GM21367 (cell line): ENCODE results near the gene ALDH3B1.
A peak's percentile ranks its signal among the peaks of the same experiment; 100 is the strongest.

Experiments
- ATAC-seq: cut with Tn5 transposase; IDR thresholded peaks from one replicate; pipeline ENCODE4 v1.9.1; 2021; ENCODE audit not compliant: unreplicated experiment

ALDH3B1 gene

DNA sequence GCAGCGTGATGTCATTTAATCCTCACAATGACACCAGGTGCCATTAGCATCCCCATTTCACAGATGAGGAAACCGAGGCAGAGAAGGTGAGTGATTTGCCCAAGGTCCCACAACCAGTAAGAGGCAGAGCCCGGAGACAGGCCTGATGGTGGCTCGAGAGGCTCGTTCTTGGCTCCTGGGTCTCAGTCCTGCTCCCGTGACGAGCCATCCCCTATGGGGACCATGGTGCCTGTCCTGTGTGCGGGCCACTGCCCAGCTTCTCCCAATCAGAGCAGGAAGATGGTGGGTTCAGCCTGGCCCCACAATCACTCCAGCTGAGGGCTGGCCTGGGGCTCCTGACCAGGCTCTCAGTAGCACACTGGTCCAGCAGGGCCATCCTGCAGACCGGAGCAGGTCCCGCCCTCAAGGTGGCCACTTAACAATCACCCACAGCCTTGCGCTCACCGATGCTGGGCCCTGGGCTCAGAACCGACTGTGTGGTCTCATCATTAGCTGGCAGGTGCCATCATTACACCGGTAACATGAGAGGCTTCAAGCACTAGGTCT, 3.6 kb downstream of the ALDH3B1 start:
- no peak for ATAC-seq

DNA sequence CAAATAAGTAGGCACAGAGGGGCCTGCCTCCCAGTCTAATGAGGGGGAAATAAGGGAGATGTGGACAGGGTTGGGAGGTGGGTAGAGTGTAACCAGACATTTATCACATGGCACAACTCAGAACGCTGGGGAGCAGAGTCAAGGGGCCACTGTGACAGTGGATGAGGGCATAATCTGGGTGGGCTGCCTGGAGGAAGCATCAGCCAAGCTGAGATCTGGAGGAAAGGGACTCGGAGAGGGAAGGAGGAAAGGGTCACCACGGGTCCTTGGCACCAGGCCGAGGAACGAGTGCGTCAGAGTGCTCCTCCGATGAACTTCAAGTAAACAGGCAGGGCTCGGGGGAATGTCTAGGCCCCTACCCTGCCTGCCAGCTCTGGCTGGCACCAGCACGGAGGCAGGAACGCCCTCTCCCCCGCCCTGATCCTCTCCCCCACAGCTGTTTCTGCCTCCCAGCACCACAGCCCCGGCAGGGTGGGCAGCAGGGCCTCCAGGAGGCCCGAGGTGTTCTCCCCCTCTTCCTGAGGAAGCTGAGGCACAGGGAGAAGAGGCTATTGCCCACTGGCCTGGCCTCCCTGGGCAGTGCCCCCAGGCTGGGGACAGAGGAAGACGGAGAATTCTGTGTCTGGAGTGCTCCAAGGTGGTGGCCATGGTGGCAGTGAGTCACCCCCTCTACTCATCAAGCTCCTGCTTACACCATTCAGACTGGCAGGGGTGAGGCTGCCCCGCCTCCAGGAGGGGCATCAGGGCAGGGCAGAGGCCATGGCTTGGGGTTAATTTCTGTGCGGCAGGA, 4.2 kb downstream of the ALDH3B1 start:
- no peak for ATAC-seq

DNA sequence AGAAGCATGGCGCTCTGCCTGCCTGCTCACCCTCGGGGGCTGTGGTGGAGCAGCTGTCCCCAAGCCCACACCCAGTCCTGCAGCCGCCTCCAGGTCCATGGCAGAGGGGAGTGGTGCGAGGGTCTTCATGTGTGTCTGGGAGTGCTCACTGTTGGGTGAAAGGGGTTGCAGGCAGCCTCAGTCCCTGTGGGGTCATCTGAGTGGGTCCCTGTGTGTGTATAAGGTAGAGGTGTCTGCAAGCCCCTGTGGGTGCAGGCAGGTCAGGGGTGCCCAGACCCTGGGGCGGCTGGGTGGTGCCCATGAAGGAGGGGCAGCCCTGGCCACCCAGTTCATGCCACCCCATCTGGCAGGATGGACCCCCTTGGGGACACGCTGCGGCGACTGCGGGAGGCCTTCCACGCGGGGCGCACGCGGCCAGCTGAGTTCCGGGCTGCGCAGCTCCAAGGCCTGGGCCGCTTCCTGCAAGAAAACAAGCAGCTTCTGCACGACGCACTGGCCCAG, 4.9 kb downstream of the ALDH3B1 start:
- no peak for ATAC-seq

DNA sequence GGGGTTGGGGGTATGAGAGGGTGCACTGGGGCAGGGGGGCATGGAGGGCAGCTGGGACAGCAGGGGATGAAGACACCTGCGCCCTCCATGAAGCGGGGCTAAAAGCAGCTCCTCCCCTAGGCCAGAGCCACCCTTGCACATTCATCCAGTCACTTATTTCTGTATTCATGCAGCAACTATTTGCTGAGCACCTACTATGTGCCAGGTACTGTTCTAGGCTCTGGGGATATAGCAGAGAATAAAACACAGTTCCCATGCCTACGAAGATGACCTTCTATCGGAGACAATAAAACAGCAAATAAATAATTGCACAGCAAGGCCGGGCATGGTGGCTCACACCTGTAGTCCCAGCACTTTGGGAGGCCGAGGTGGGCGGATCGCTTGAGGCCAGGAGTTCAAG, 5.3 kb downstream of the ALDH3B1 start:
- no peak for ATAC-seq

DNA sequence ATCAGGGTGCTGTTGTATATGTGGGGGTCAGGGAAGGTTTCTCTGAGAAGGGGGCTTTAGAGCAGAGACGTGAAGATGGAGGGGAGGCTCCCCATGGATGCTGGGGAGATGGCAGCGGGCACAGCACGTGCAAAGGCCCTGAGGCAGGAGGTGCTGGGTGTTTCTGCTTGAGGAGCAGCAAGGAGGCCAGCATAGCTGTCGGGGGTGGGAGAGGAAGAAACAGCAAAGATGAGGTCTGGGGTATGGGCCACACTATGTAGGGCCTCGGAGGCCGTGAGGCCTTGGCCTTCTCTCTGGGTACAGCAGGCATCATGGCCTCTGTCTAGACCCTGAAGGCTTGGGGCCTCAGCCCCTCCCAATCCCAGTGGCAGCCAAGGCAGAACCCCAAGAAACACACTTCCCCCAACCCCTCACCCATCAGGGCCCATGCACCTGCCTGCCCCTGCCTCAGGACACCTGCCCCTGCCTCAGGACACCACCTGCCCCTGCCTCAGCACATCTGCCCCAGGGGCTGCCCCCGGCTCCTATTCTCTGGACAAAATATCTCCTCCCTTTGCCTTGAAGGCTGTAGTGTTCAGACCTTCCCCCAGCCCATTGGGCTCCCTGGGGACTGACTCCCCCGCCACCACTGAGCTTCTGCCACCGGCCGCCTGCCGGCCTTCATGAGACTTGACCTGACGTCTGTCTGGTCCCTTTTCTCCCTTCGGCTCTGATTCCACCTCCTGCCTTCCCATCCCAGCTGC, 6.2 kb downstream of the ALDH3B1 start:
- no peak for ATAC-seq

DNA sequence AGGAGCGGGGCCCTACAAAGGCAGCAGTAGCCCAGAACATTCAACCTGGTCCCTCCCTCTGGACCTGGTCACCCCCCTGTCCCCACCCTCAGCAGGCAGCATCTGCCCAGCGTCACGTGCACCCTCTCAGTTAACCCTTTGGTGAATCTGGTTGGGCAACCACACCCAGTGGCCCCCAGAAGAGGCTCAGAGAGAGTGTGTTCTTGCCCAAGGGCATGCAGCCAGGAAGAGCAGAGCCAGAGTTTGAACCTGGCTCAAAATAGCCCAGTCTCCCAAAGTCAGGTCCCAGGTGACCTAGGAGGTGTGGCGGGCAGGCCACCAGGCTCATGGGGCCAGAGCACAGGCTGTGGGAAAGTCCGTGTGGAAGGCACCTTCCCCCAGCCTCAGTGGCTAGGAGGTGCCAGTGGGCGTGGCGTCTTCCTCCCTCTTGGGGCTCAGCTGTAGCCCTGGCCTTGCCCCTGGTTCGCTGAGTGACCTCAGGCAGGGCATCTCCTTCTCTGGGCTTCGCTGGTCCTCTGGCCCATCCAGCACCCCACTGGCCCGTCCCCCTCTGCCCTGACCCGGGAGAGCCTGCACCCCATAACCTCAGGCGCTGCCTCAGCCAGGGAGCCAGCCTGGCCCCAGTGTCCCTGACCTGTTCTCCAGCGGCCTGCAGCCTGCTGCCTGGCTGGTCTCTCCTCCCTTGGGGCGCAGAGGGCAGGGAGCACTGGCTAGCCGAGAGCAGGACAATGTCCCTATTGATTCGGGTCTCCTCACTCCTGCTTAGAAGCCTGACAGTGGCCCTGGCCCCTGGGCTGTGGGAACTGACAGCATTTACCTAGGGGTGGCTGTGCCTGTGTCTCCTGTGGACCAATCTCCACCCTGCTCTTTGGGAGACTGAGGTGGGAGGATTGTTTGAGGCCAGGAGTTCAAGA, 7.0 kb downstream of the ALDH3B1 start:
- ATAC-seq, result no peak

DNA sequence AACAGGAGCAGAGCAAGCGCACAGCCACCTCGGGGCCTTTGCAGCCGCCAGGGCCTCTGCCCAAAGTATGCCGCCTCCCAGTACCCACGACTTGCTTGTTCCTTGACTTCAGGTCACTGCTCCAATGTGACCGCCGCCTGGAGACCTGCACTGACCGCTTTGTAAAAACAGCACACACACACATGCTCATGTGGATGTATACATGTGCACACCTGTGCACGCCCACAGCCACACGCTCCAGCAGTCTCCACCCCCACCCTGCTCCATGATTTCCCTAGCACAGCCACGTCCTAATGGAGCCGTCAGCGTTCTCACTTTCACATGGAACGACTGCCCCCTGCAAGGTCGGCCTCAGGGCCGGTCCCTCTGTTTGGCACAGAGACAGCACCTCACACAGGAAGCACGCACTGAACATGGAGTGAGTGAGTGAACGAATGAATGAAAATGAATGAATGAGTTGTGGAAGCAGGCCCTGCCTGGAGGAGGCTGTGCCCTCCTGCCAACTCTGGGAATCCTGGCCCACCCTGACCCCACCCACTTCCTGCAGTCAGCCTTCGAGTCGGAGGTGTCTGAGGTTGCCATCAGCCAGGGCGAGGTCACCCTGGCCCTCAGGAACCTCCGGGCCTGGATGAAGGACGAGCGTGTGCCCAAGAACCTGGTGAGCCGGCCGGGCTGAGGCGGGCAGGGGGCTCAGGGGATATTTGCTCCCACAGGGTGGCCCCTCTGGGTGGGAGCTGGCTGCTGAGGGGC, 8.0 kb downstream of the ALDH3B1 start:
- ATAC-seq, result no peak

DNA sequence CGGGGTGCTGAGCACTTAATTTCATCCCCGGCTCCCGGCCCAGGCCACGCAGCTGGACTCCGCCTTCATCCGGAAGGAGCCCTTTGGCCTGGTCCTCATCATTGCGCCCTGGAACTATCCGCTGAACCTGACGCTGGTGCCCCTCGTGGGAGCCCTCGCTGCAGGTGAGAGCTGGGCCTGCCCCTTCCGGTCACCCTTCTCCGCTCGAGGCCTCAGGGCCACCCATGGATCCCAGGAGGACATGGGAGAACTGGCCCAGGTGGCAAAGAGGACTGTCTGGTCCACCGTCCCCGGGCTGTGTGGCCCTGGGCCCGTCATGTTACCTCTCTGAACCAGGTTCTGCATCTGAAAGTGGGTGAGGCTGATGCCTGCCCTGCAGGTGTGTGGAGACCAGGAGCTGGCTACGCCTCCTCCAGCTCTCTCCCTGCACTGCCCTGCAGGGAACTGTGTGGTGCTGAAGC, 8.6 kb downstream of the ALDH3B1 start:
- no peak for ATAC-seq

DNA sequence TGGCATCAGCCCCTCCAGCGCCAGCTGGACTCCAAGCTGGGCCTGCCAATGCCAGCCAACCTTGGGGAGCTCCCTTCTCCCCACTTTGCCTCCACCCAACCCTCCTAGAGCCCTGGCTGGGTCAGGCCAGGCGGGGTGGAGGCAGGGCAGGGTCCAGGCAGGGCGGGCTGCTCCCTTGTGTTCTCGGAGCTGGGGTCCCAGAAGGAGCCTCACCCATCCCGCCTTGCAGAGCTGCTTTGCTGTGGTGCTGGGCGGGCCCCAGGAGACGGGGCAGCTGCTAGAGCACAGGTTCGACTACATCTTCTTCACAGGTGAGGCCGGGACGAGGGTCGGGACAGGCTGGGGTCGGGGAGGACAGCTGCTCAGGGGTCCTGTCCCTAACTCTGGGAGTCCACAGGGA, 9.4 kb downstream of the ALDH3B1 start:
- ATAC-seq, result no peak

DNA sequence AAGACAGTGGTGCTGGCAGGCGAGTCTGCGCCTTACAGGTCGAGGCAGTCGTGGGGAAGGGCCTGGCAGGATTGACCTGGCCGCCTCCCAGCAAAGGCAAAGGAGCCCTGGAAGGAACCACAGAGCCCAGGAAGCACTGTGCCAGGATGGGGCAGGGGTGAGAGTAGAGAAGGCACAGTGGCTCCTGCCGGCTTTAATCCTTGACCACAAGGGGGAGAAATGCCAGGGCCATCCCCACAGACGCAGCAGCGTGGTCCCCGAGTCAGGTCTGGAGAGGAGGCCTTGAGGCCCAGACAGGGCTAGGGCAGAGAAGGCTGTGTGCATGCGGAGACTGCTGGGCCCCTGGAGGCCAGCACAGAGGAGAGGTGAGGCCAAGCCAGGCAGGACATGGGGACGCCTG, 10.4 kb downstream of the ALDH3B1 start:
- no peak for ATAC-seq

DNA sequence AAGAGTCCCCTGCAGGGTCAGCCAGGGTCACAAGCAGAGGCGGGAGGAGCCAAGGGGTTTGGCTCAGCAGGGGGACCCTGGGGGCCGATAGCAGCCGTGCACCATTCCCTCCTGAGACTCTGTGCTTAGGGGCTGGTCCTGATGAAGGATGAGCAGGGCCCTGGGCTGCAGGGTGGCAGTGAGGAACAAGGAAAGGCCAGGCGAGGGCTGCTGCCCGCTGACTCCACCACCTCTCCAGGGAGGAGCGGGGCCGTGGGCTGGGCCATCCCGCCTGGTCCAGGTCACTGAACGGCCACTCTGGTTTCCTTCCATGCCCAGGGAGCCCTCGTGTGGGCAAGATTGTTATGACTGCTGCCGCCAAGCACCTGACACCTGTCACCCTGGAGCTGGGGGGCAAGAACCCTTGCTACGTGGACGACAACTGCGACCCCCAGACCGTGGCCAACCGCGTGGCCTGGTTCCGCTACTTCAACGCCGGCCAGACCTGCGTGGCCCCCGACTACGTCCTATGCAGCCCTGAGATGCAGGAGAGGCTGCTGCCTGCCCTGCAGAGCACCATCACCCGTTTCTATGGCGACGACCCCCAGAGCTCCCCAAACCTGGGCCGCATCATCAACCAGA, 11.2 kb downstream of the ALDH3B1 start:
- ATAC-seq, result no peak

DNA sequence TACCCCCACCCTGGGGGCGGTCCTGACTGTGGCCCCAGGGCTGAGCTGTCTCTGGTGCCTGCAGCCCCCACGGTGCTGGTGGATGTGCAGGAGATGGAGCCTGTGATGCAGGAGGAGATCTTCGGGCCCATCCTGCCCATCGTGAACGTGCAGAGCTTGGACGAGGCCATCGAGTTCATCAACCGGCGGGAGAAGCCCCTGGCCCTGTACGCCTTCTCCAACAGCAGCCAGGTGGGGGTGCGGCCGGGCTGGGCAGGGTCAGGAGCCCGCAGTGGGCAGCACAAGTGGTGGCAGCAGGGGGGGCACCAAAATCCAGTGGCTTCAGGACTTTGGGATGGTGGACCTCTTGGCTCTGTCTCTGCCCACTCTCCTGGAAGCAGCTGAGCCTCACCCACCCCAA, 12.4 kb downstream of the ALDH3B1 start:
- no peak for ATAC-seq

DNA sequence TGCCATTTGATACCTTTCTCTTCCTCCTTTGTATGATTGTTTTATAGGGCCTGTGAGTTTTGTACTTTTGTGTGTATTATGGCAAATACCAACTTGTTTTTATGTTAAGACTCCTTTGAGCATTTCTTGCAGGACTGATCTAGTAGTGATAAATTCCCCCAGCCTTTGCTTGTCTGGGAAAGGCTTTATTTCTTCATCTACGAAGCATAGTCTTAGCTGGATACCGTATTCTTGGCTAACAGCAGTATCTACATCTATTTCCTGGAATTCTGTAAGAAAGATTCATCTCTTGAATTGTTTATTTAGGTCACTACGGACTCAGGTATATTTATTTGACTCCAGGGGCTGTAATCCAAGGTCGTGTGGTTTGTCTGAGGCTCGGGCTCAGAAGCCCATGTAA, 14.4 kb downstream of the ALDH3B1 start:
- ATAC-seq, result no peak

DNA sequence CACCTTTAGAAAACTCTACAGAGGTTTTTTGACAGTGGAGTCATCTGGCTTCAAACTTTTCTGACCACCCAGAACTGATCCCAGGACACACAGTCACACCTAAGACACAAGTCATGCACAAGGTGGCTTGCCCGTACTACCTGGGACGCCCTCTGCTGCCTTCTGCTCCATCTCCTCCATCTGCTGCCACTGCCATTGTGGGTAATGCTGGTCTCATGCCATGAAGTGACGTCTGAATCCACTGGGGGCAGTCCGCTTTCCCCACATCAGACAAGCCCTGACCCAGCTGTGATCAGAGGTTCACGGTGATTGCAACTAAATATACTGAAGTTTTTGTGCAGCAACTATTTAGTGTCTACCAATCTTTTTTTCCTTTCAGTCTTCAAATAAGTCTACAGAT, 14.9 kb downstream of the ALDH3B1 start:
- no peak for ATAC-seq

DNA sequence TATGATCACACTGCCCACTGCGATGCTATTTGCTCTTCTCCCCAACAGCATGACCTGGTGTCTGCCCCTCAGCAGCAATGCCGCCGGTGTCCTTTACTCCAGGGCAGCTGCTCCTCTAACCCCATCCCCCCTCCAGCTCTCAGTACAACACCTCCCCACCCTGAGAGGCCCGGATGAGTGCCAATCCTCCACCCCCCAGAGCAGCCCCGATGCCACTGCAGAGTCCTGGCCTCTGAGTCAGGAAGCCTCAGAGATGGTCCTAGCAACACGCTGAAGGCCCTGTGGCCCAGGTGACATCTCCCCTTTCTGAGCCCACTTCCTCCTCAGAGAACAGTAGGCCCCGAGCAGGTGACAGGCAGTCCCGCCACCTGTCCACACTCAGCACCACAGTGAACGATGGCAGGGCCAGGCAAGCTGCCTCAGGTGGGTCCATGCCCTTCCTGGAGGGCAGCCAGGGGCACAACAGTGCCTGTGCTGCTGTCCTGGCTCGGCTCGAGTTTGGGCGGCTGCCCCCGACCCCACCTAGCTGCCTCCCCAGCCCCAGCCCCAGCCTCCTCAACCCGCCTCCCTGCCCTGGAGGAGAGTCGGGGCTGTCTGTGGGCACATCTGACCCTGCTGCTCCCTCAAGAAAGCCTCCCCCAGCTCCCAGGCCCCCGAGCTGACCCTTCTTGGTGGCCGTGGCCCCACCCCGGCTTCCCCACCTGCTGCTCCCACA, 16.4 kb downstream of the ALDH3B1 start:
- no peak for ATAC-seq

DNA sequence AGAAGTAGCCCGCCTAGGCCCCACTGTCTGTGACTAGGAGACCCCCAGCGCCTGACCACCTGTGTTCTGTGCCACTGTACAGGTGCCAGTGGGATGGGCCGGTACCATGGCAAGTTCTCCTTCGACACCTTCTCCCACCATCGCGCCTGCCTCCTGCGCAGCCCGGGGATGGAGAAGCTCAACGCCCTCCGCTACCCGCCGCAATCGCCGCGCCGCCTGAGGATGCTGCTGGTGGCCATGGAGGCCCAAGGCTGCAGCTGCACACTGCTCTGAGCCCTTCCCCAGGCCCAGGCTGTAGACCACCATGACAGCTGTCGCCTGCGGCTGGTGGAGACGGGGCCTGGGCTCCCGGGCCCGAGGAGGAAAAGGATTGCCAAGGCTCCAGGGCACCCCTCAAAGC, 17.5 kb downstream of the ALDH3B1 start:
- no peak for ATAC-seq

DNA sequence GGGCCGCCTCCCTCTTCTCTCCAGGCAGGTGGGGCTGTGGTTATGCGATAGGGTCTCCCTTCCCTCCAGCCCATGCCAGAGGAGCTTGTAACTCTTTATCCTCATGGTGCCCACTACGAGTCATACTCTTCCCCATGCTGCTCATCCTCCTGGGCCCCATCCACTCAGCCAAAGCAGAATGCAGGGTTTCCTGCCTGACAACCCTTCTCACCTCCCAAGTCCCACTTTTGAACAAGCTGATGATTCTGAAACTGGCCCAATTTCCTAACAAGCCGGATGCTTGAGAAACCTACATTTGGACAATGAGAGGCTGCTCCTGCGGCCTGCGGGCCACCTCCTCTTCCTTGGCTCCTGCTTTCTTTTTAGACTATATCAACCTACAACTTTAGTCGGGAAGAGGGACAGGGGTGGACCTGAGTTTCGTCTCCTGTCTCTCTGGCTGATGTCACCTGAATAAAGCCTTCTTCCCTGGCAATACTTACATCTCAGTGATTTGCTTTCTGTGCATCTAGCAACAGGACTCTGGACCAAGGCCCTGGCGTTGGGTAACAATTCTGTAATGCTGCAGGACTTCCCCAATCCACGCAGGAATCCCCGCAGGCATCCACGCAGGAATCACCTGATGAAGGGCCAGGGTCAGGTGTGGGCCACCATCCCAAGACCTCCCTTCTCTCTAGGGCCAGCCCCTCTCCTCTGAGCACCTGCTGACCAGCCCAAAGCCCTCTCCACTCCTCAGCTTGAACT, 18.8 kb downstream of the ALDH3B1 start:
- ATAC-seq, result no peak

DNA sequence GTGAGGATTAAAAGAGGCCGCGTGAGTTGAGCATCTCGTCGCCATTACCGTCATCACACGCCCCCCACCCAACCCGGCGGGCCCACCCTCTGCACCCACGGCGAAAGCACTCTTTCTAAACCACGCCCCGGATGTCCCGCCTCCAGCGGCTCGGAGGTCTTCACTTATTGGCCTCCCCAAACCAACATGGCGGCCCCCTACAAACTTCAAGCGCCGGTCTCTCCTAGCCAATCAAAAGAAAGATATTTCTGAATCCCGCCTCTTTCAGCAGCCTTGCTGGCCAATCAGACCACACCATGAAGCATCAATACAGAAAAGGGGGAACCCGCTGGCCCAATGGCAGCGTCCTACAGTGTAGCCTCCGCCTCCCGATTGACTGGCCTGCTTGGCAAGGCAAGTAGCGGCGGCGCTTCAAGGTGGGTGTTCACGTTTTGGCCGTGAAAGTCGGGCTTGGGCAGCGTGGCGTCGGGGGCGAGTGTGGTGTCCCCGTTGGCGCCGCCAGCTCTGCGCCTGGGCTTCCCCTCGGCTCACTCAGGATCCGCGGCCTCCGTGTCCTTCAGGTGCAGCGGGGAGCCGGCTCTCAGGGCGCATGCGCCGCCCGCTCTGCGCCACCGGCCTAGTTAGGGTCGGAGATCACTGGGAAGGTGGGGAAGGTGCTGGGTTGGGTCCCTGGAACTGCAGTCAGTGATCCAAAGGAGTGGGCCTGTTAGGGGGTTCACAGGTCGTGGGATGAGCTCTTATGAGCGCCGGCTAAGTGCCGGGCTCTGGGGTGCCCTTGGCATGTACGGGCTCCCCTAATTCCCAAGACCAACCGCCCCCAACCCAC, 20.4 kb downstream of the ALDH3B1 start, which contains the start of gene NDUFS8:
NDUFS8 (plus strand) TSS at position 364 of the 826 bp plus-strand sequence. CDS start 1,471 bp downstream, outside the sequence.
- ATAC-seq, result peak; percentile 73
